Activated CD8-positive, alpha-beta memory T cell treated with anti-CD3 and anti-CD28 coated beads, Interleukin-2, amount 50 U/mL, for 48 hours (primary cell): ENCODE measurements around the gene CRAT.

ENCODE experiments used
- DNase-seq: peaks from one replicate; pipeline ENCODE4 v3.0.0-alpha.2; 2020

CRAT gene

DNA sequence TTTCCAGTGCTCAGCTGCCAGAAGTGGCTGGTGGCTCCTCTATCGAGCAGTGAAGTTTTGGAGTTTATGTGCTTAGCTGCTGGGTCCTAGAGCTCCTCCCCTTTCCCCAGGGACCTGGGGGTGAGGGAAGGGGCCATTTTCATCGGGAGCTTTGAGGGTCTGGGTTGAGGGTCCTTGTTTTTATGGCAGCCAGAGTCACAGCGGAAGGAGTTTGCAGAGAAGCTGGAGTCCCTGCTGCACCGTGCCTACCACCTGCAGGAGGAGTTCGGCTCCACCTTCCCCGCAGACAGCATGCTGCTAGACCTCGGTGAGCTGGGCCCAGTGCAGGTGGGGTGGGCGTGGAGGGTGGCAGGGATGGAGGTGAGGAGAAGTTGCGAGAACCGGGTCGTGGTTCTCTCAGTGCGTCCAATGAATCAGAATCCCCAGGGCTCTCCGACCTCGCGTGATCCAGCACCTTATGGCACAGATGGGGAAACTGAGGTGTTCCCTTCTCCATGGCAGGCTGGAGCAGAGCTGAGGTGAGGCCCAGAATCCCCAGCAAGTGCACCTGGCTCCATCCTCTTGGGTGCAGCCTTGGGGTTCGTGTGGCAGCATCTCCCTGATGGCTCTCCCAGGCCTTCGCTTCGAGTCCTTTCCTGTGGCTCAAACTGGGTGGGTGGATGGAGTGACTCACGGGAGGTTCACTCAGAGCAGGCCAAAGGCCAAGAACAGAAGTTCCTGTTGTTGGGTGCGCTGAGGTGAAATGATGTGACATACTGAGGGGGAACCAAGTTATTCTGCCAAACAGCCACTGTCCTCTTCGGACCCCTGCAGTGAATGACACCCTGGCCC, 51.4 kb downstream of the CRAT start:
- DNase-seq: no peak

DNA sequence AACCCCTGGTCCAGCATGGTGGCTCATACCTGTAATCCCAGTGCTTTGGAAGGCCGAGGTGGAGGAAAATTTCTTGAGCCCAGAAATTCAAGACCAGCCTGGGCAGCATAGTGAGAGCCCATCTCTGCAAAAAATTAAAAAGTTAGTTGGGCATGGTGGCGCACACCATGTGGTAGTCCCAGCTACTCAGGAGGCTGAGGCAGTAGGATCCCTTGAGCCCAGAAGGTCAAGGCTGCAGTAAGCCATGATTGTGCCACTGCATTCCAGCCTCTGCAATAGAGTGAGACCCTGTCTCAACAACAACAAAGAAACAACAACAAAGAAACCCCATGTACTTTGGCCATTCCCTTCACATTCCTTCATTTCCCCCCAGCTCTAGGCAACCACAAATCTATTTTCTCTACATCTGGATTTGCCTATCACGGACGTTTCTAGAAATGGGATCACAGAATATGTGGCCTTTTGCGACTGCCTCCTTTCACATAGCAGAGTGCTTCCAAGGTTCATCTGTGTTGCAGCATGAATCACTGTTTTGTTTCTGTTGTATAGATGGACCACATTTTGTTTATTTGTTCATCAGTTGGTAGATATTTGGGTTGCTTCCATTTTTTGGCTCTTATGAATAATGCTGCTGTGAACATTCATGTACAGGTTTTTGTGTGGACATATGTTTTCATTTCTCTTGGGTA, 56.3 kb downstream of the CRAT start:
- DNase-seq: no peak

DNA sequence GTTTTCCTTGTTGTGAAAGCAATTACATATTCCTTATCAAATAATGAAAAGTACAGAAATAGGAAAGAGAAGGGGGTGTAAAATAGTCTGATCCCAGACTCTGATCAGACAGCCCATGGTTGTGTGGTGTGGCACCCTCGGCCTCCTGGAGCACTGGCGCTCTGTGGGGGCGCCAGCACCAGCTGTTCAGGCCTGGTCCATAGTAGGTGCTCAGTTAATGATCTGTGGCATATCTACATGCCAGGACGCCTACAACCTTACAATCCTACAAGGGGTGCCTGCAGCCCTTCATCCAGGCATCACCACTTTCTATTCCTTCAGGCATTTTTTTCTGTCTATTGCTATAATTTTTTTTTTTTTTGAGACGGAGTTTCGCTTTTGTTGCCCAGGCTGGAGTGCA, 57.6 kb downstream of the CRAT start:
- DNase-seq: no peak

DNA sequence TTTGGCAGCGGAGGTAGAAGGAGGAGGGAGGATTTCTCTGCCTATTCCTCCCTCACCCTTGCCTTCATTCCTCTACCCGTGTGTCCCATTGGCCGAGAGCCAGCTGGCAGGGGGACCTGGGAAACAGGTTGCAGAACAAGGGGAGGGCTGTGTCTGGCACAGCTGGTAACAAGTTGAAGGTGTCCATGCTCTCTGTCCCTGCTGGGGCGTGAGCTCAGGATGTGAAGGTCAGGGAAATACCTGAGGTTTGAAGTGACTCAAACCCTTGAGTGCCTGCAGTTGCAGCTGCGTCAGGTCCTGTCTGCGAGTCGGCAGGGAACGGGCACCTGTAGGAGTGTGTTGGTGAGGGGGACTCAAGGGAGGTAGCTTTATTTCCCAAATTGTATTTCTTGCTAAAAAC, 58.0 kb downstream of the CRAT start:
- no peak for DNase-seq
